A673 (cell line): ENCODE data around the gene ZPBP2. TPM values are rescaled to one million over a fixed set of nuclear protein-coding genes. Genes with fewer than 3 reads are reported as not detected.
"Not testable (repeated sequence)": the region's sequence is repeated elsewhere in the genome, so short reads cannot be mapped to it uniquely, and the experiment has no call there.

Experiments used
- BruUV-seq: library from RNA; stranded (reverse); fragments of 400-500 nt; replicated peaks from 2 replicates; lab custom pipeline; 2021; lab: Mats Ljungman, UMichigan
- CTCF ChIA-PET: fragments of 300-600 bp; sonication (Branson Sonifier 250); formaldehyde crosslinking; loops from one replicate; lab custom pipeline; 2022; ENCODE audit warnings: antibody characterized with exemption; lab: Charles Lee
- POLR2A ChIA-PET: fragments of 300-600 bp; sonication (Branson Sonifier 250); formaldehyde crosslinking; loops from one replicate; lab custom pipeline; 2022; ENCODE audit warnings: antibody characterized with exemption; ENCODE audit not compliant: low non-redundant PET; lab: Charles Lee
- DNase-seq: peaks from one replicate; pipeline ENCODE4 v3.0.0-alpha.2; 2015; ENCODE audit warnings: low spot score
- H3K27ac ChIP-seq: fragments of 200-600 bp; sonication (generic); 2 replicates; pipeline ENCODE4 v1.5.1; 2016; ENCODE audit warnings: mixed run types, low read depth, mild to moderate bottlenecking, mixed read lengths, antibody characterized with exemption, low read length; ENCODE audit not compliant: poor library complexity, severe bottlenecking
- H3K27me3 ChIP-seq: fragments of 200-600 bp; sonication (generic); replicated peaks from 2 replicates; pipeline ENCODE4 v1.6.1; 2017; ENCODE audit warnings: mixed run types, low read depth, mild to moderate bottlenecking, mixed read lengths, antibody characterized with exemption, low read length; ENCODE audit not compliant: insufficient read depth, poor library complexity
- H3K36me3 ChIP-seq: fragments of 200-600 bp; sonication (generic); 2 replicates; pipeline ENCODE4 v1.6.1; 2016; ENCODE audit warnings: mixed run types, mild to moderate bottlenecking, mixed read lengths, antibody characterized with exemption, low read length; ENCODE audit not compliant: insufficient read depth, poor library complexity, severe bottlenecking
- H3K4me1 ChIP-seq: fragments of 200-600 bp; sonication (generic); 2 replicates; pipeline ENCODE4 v1.6.1; 2017; ENCODE audit warnings: mixed run types, mild to moderate bottlenecking, mixed read lengths, antibody characterized with exemption, low read length; ENCODE audit not compliant: insufficient read depth, poor library complexity, severe bottlenecking
- H3K4me3 ChIP-seq: fragments of 200-600 bp; sonication (generic); 2 replicates; pipeline ENCODE4 v1.5.1; 2016; ENCODE audit warnings: low read depth, mixed run types, mild to moderate bottlenecking, mixed read lengths, low read length; ENCODE audit not compliant: poor library complexity, severe bottlenecking
- H3K9me3 ChIP-seq: fragments of 200-600 bp; sonication (generic); 2 replicates; pipeline ENCODE4 v1.6.1; 2016; ENCODE audit warnings: mixed run types, low read depth, mild to moderate bottlenecking, mixed read lengths, antibody characterized with exemption, low read length; ENCODE audit not compliant: poor library complexity, severe bottlenecking
- CTCF ChIP-seq: fragments of 300-800, 200-600 bp; sonication (generic); conservative IDR thresholded peaks from 2 replicates; pipeline ENCODE4 v1.5.1; 2017; ENCODE audit warnings: low read depth, mild to moderate bottlenecking, antibody characterized with exemption, low read length, moderate library complexity, mixed read lengths
- EZH2 ChIP-seq: fragments of 200-600 bp; sonication (generic); IDR thresholded peaks from 2 replicates; pipeline ENCODE4 v1.6.1; 2017; ENCODE audit warnings: borderline replicate concordance, low read depth, mild to moderate bottlenecking, mixed read lengths, antibody characterized with exemption, low read length; ENCODE audit not compliant: poor library complexity, severe bottlenecking
- intact Hi-C: fragments of 100-400 bp; cut with micrococcal nuclease; formaldehyde crosslinking; loops from one replicate; pipeline ENCODE4 v1.10.0; 2022; ENCODE audit not compliant: unreplicated experiment
- total RNA-seq: library from RNA; stranded (reverse); gene quantifications from 2 replicates; pipeline ENCODE4 v1.2.3, GENCODE V29; 2021

The ZPBP2 gene
- total RNA-seq, 1 experiment from 2014 or later = not detected

DNA sequence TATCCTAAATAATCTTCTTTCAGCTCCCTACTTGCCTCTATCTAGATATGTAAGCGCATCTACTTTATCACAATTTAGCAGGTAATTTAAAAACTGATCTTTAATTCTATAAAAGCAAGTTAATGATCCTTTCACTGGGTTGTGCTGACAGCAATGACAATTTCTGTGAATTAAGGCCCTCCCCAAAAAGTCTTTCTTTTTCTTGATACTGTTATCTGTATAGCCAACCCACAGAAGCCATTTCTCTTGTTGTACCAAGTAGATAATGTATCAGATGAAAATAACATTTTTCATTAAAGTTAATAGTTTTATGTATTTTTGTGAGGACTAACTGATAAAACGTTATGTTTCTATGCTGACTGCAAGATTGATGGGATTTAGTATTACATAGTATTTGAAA, 3.8 kb downstream of the ZPBP2 start:
- Histone ChIP-seq H3K4me3 (no peak overlapping the region), H3K27ac (no peak overlapping the region), H3K9me3 (no peaks in the 10 kb centered on the region), H3K4me1 (no peaks in the 10 kb centered on the region), H3K36me3 (no peaks in the 10 kb centered on the region), H3K27me3 (peaks cover 4% of the 10 kb centered on the region)
- CTCF ChIA-PET = no interaction called here
- POLR2A ChIA-PET = no interaction called here
- no peak for TF ChIP-seq EZH2
- TF ChIP-seq CTCF = no peak
- intact Hi-C loops = no loop called here
- no peak for DNase-seq
- BruUV-seq = no TSS peak

DNA sequence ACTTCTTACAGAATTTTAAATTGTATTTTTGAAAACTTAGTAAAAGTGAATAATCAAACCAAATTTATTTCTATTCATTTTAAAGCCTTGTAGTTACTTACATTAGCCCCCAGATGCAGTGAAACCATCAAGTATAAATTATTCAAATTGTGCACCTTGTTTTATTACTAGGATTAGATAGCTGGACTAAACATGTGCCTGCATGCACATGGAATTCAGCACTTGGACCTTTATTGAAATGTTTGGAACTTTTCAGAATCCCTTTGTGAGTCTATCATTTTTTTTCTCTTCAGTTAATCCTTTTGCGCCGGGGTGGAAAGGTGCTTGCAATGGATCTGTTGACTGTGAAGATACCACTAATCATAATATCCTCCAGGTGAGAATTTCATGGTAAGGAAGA, 4.7 kb downstream of the ZPBP2 start:
- intact Hi-C loops = no loop called here
- H3K36me3 ChIP-seq = no peaks in the 10 kb centered on the region
- CTCF ChIA-PET = interaction anchor here (0.5 kb wide), 1 partner anchor 457 kb away, joined by 3 read pairs; no protein-coding TSS in a partner anchor

DNA sequence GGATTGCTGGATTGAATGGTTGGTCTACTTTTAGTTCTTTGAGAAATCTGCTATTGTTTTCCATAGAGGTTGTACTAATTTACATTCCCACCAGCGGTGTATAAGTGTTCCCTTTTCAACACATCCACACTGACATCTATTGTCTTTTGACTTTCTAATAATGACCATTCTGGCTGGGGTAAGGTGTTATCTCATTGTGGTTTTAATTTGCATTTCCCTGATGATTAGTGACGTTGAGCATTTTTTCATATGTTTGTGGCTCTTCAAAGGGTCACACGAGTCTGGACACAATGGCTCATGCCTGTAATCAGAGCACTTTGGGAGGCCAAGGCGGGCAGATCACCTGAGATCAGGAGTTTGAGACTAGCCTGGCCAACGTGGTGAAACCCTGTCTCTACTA, 18.1 kb downstream of the ZPBP2 start:
- DNase-seq, H3K36me3 ChIP-seq, CTCF ChIA-PET, BruUV-seq, H3K4me3 ChIP-seq, intact Hi-C loops, POLR2A ChIA-PET, H3K9me3 ChIP-seq, H3K27ac ChIP-seq, H3K27me3 ChIP-seq, H3K4me1 ChIP-seq: not testable (repeated sequence)

More for the DNA sequence above, 4.7 kb downstream of the ZPBP2 start:
- Histone ChIP-seq H3K27me3 (no peaks in the 10 kb centered on the region), H3K4me3 (no peak overlapping the region), H3K27ac (no peak overlapping the region), H3K4me1 (no peaks in the 10 kb centered on the region), H3K9me3 (no peaks in the 10 kb centered on the region)
- no peak; the same call in 1 of the 2 replicates for TF ChIP-seq CTCF
- no peak for TF ChIP-seq EZH2
- DNase-seq = peak; percentile 11
- BruUV-seq = no TSS peak
- POLR2A ChIA-PET = no interaction called here

DNA sequence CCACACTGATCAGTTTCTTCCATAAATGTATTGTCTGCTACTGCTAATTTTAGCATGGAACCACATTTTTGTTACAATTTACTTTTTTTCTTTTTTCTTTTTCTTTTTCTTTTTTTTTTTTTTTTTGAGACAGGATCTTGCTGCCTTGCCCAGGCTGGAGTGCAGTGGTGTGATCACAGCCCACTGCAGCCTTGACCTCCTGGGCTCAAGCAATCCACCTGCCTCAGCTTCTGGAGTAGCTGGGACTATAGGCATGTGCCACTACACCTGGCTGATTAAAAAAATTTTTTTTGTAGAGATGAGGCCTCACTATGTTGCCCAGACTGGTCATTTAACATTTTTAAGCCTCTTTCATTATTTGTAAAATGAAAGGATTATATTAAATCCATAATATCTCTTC, 19.1 kb downstream of the ZPBP2 start:
- no peak for DNase-seq
- POLR2A ChIA-PET = no interaction called here
- intact Hi-C loops = no loop called here
- no peak for TF ChIP-seq EZH2
- no peak for TF ChIP-seq CTCF
- Histone ChIP-seq H3K9me3 (no peaks in the 10 kb centered on the region), H3K4me1 (no peaks in the 10 kb centered on the region), H3K27me3 (no peaks in the 10 kb centered on the region), H3K36me3 (no peaks in the 10 kb centered on the region), H3K4me3 (no peak overlapping the region), H3K27ac (no peak overlapping the region)
- CTCF ChIA-PET = no interaction called here
- BruUV-seq = no TSS peak
